ENCODE data around the gene IGSF9B.

GRCh38 chr11:133908827-133909226, 47.9 kb downstream of the IGSF9B start:
- no peak for TF ChIP-seq RCOR1 (IDR thresholded peaks at IDR 0.05; ENCODE audit: borderline replicate concordance in 1 of 2, low read depth in 2 of 2, low read length in 2 of 2)
- no peak for TF ChIP-seq CREB1 (IDR thresholded peaks at IDR 0.05)
- TF ChIP-seq CREB1 (CRISPR knock-in tag; IDR thresholded peaks at IDR 0.05): no peak
- TF ChIP-seq ZBTB11 (CRISPR knock-in tag; IDR thresholded peaks at IDR 0.05): no peak
- no peak for TF ChIP-seq HDAC3 (IDR thresholded peaks at IDR 0.05; ENCODE audit: borderline replicate concordance, partially characterized antibody)
- no peak for TF ChIP-seq ZC3H4 (CRISPR knock-in tag; IDR thresholded peaks at IDR 0.05; ENCODE audit: borderline replicate concordance)
